Stomach (tissue), 4 donors: ENCODE data around the gene ERC2.

Experiments used
- CTCF ChIP-seq, 7 experiments: fragments of 450-650 bp in 4 of 7; fragments of 200-600 bp in 3 of 7; sonication (generic) in 3 of 7; IDR thresholded peaks; one replicate each; pipeline ENCODE4 v1.5.1; 2016 to 2019; ENCODE audit warnings: antibody characterized with exemption in 7 of 7, control low read depth in 2 of 7, mild to moderate bottlenecking in 1 of 7
- POLR2AphosphoS5 ChIP-seq, 3 donors: sonication (generic); formaldehyde crosslinking; IDR thresholded peaks; one replicate each; pipeline ENCODE4 v1.6.1; 2016; ENCODE audit warnings: antibody characterized with exemption in 3 of 3

DNA sequence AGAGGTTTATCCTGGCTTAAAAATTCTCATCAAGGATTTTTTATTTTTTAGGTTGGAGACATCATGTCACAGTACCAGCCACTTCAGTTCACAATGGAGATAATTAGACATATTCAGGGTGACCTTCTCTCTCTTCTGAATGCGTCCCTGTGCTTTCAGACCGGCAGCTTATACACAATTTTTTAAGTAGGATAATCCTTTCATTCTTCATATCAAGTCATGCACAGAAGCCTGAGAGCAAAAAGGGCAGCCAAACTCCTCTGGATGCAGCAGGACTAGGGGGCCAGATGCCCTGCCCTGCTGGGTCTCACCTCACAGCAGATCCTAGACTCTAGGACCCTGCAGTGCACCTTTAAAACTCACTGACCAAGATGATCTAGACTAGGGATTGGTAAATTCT lies 210.4 kb downstream of the ERC2 start:
- TF ChIP-seq CTCF (IDR thresholded peaks at IDR 0.05) (no peak), POLR2AphosphoS5 (IDR thresholded peaks at IDR 0.05) (no peak)
